SIG-M5 treated with dmso at 0.1 percent for 504 hours (cell line): Measurements from ENCODE around the gene LMBR1.

ENCODE experiments used
- DNase-seq: peaks from one replicate; lab custom pipeline; 2025; ENCODE audit not compliant: unreplicated experiment; lab: John Stamatoyannopoulos, UW

LMBR1 gene

GRCh38 chr7:156764016-156764669 lies 128.8 kb downstream of the LMBR1 start:
- DNase-seq, result peak; percentile 28

GRCh38 chr7:156759579-156760202 lies 133.3 kb downstream of the LMBR1 start:
- DNase-seq, result no peak

- DNase-seq, result no peak
Observed at GRCh38 chr7:156759143-156759542, 133.8 kb downstream of the LMBR1 start.

- DNase-seq, result no peak
Observed at GRCh38 chr7:156754201-156754600, 138.8 kb downstream of the LMBR1 start.

- no peak for DNase-seq
Observed at GRCh38 chr7:156753630-156754029, 139.4 kb downstream of the LMBR1 start.

GRCh38 chr7:156753229-156753560 lies 139.8 kb downstream of the LMBR1 start:
- DNase-seq, result no peak

- DNase-seq, result no peak
Observed at GRCh38 chr7:156752367-156753228, 140.4 kb downstream of the LMBR1 start.

GRCh38 chr7:156751319-156751718 lies 141.7 kb downstream of the LMBR1 start:
- DNase-seq, result no peak

- DNase-seq, result no peak
Observed at GRCh38 chr7:156747718-156748117, 145.3 kb downstream of the LMBR1 start.

- DNase-seq, result no peak
Observed at GRCh38 chr7:156746891-156747290, 146.1 kb downstream of the LMBR1 start.

- no peak for DNase-seq
Observed at GRCh38 chr7:156739596-156739995, 153.4 kb downstream of the LMBR1 start.

GRCh38 chr7:156735851-156736250 lies 157.1 kb downstream of the LMBR1 start:
- DNase-seq, result no peak

- no peak for DNase-seq
Observed at GRCh38 chr7:156733638-156734037, 159.3 kb downstream of the LMBR1 start.

GRCh38 chr7:156732091-156732625 lies 160.8 kb downstream of the LMBR1 start:
- DNase-seq, result no peak

GRCh38 chr7:156731651-156732050 lies 161.3 kb downstream of the LMBR1 start:
- no peak for DNase-seq

- DNase-seq, result no peak
Observed at GRCh38 chr7:156725936-156726335, 167.0 kb downstream of the LMBR1 start.

GRCh38 chr7:156725073-156725472 lies 167.9 kb downstream of the LMBR1 start:
- no peak for DNase-seq

GRCh38 chr7:156722043-156722826 lies 170.7 kb downstream of the LMBR1 start:
- DNase-seq, result no peak

GRCh38 chr7:156703773-156704482 lies 189.1 kb downstream of the LMBR1 start:
- no peak for DNase-seq

GRCh38 chr7:156703209-156703608 lies 189.8 kb downstream of the LMBR1 start:
- DNase-seq, result no peak
